ENCODE measurements around the gene SCN5A. TPM values are rescaled to one million over a fixed set of nuclear protein-coding genes. Genes with fewer than 3 reads are reported as not detected.

Gene SCN5A
- total RNA-seq, 1 donor, result not detected

GRCh38 chr3:38684546-38684945 is 35.1 kb upstream of the SCN5A start:
- Histone ChIP-seq H3K4me1 (ENCODE audit: insufficient read depth, low read length) (no peaks in the 10 kb centered on the region), H3K79me2 (ENCODE audit: insufficient read depth, low read length) (no peaks in the 10 kb centered on the region), H3K4me2 (ENCODE audit: insufficient read depth, low read length) (no peak overlapping the region), H3K27ac (ENCODE audit: low read depth, low read length) (no peak overlapping the region), H3K4me3 (ENCODE audit: insufficient read depth, low read length) (no peak overlapping the region), H2AFZ (ENCODE audit: low read length) (no peak overlapping the region), H4K20me1 (ENCODE audit: insufficient read depth, low read length) (no peaks in the 10 kb centered on the region), H3K9me3 (ENCODE audit: low read depth, low read length) (no peaks in the 10 kb centered on the region), H3K27me3 (ENCODE audit: insufficient read depth, low read length) (no peaks in the 10 kb centered on the region), H3K36me3 (ENCODE audit: insufficient read depth, low read length) (no peaks in the 10 kb centered on the region)
- no peak for TF ChIP-seq CTCF (IDR thresholded peaks at IDR 0.05; ENCODE audit: extremely low read depth, low read depth, low read length)
- DNase-seq (ENCODE audit: insufficient read length, low spot score, missing footprints), result no peak

GRCh38 chr3:38669668-38670067 is 20.2 kb upstream of the SCN5A start:
- no peaks in the 10 kb centered on the region for H4K20me1 ChIP-seq (ENCODE audit: insufficient read depth, low read length)
- no peak overlapping the region for H2AFZ ChIP-seq (ENCODE audit: low read length)
- TF ChIP-seq CTCF (IDR thresholded peaks at IDR 0.05; ENCODE audit: extremely low read depth, low read depth, low read length), result no peak
- no peaks in the 10 kb centered on the region for H3K36me3 ChIP-seq (ENCODE audit: insufficient read depth, low read length)
- H3K4me3 ChIP-seq (ENCODE audit: insufficient read depth, low read length), result no peak overlapping the region
- no peaks in the 10 kb centered on the region for H3K9me3 ChIP-seq (ENCODE audit: low read depth, low read length)
- H3K4me2 ChIP-seq (ENCODE audit: insufficient read depth, low read length), result no peak overlapping the region
- H3K79me2 ChIP-seq (ENCODE audit: insufficient read depth, low read length), result no peaks in the 10 kb centered on the region
- H3K27me3 ChIP-seq (ENCODE audit: insufficient read depth, low read length), result no peaks in the 10 kb centered on the region
- no peak overlapping the region for H3K27ac ChIP-seq (ENCODE audit: low read depth, low read length)
- no peak for DNase-seq (ENCODE audit: insufficient read length, low spot score, missing footprints)
- H3K4me1 ChIP-seq (ENCODE audit: insufficient read depth, low read length), result no peaks in the 10 kb centered on the region

- H3K9me3 ChIP-seq (ENCODE audit: low read depth, low read length), result no peaks in the 10 kb centered on the region
- H3K79me2 ChIP-seq (ENCODE audit: insufficient read depth, low read length), result no peaks in the 10 kb centered on the region
- no peak overlapping the region for H3K4me3 ChIP-seq (ENCODE audit: insufficient read depth, low read length)
- H3K27ac ChIP-seq (ENCODE audit: low read depth, low read length), result no peak overlapping the region
- peak; percentile 45 for TF ChIP-seq CTCF (IDR thresholded peaks at IDR 0.05; ENCODE audit: extremely low read depth, low read depth, low read length)
- H4K20me1 ChIP-seq (ENCODE audit: insufficient read depth, low read length), result no peaks in the 10 kb centered on the region
- H3K27me3 ChIP-seq (ENCODE audit: insufficient read depth, low read length), result peaks cover 21% of the 10 kb centered on the region
- no peak overlapping the region for H2AFZ ChIP-seq (ENCODE audit: low read length)
- H3K36me3 ChIP-seq (ENCODE audit: insufficient read depth, low read length), result no peaks in the 10 kb centered on the region
- DNase-seq (ENCODE audit: insufficient read length, low spot score, missing footprints), result peak; percentile 44
- no peaks in the 10 kb centered on the region for H3K4me1 ChIP-seq (ENCODE audit: insufficient read depth, low read length)
- H3K4me2 ChIP-seq (ENCODE audit: insufficient read depth, low read length), result no peak overlapping the region
Measured at GRCh38 chr3:38662544-38662943, 13.1 kb upstream of the SCN5A start.

- TF ChIP-seq CTCF (IDR thresholded peaks at IDR 0.05; ENCODE audit: extremely low read depth, low read depth, low read length), result no peak
- Histone ChIP-seq H3K79me2 (ENCODE audit: insufficient read depth, low read length) (no peaks in the 10 kb centered on the region), H3K4me3 (ENCODE audit: insufficient read depth, low read length) (no peak overlapping the region), H2AFZ (ENCODE audit: low read length) (no peak overlapping the region), H4K20me1 (ENCODE audit: insufficient read depth, low read length) (no peaks in the 10 kb centered on the region), H3K27me3 (ENCODE audit: insufficient read depth, low read length) (peaks cover 32% of the 10 kb centered on the region), H3K36me3 (ENCODE audit: insufficient read depth, low read length) (no peaks in the 10 kb centered on the region), H3K4me1 (ENCODE audit: insufficient read depth, low read length) (no peaks in the 10 kb centered on the region), H3K4me2 (ENCODE audit: insufficient read depth, low read length) (no peak overlapping the region), H3K27ac (ENCODE audit: low read depth, low read length) (no peak overlapping the region), H3K9me3 (ENCODE audit: low read depth, low read length) (no peaks in the 10 kb centered on the region)
- no peak for DNase-seq (ENCODE audit: insufficient read length, low spot score, missing footprints)
Measured at GRCh38 chr3:38658841-38659240, 9.4 kb upstream of the SCN5A start.

Measured in osteoblast (primary cell).